SK-N-SH treated with all-trans-retinoic acid at 6 μM for 48 hours (cell line): ENCODE data around the gene SLC22A3.

Source experiments
- ATAC-seq: fragments of 200-7000 bp; cut with Tn5 transposase; 3 replicates; pipeline ENCODE4 v1.9.1; 2020; ENCODE audit warnings: mild to moderate bottlenecking, moderate library complexity
- ARNTL ChIP-seq: fragments of 450-650 bp; formaldehyde crosslinking; IDR thresholded peaks from 2 replicates; pipeline ENCODE4 v1.5.0; 2020; ENCODE audit warnings: low read depth, mild to moderate bottlenecking, moderate library complexity, borderline replicate concordance
- CREB5 ChIP-seq: fragments of 250-450 bp; sonication (Bioruptor Pico); IDR thresholded peaks from 2 replicates; pipeline ENCODE4 v1.5.1; 2020; ENCODE audit warnings: low read depth, mild to moderate bottlenecking, moderate library complexity
- CSDC2 ChIP-seq: fragments of 250-450 bp; sonication (Bioruptor Pico); IDR thresholded peaks from 2 replicates; pipeline ENCODE4 v1.5.0; 2020; ENCODE audit warnings: mild to moderate bottlenecking, moderate library complexity
- GLIS3 ChIP-seq: fragments of 250-450 bp; sonication (Bioruptor Pico); IDR thresholded peaks from 2 replicates; pipeline ENCODE4 v1.5.0; 2020; ENCODE audit warnings: mild to moderate bottlenecking, moderate library complexity
- ISL1 ChIP-seq: fragments of 250-450 bp; sonication (Bioruptor Pico); IDR thresholded peaks from 2 replicates; pipeline ENCODE4 v2.1.2; 2022; ENCODE audit warnings: mild to moderate bottlenecking, moderate library complexity
- OSR1 ChIP-seq: fragments of 250-450 bp; sonication (Bioruptor Pico); IDR thresholded peaks from 2 replicates; pipeline ENCODE4 v1.8.0; 2022; ENCODE audit warnings: moderate library complexity, mild to moderate bottlenecking, inconsistent platforms
- PATZ1 ChIP-seq: fragments of 250-450 bp; sonication (Bioruptor Pico); IDR thresholded peaks from 2 replicates; pipeline ENCODE4 v1.8.0; 2020; ENCODE audit warnings: mild to moderate bottlenecking, moderate library complexity, borderline replicate concordance
- PPARA ChIP-seq: fragments of 250-450 bp; sonication (Bioruptor Pico); IDR thresholded peaks from 2 replicates; pipeline ENCODE4 v1.5.0; 2020; ENCODE audit warnings: mild to moderate bottlenecking, borderline replicate concordance
- RARB ChIP-seq: fragments of 250-450 bp; sonication (Bioruptor Pico); IDR thresholded peaks from 2 replicates; pipeline ENCODE4 v1.8.0; 2021; ENCODE audit warnings: mild to moderate bottlenecking, moderate library complexity
- SNAI2 ChIP-seq: fragments of 250-450 bp; sonication (Bioruptor Pico); IDR thresholded peaks from 2 replicates; pipeline ENCODE4 v1.5.0; 2020; ENCODE audit warnings: mild to moderate bottlenecking, moderate library complexity
- TSHZ2 ChIP-seq: fragments of 250-450 bp; sonication (Bioruptor Pico); IDR thresholded peaks from 2 replicates; pipeline ENCODE4 v1.5.0; 2020; ENCODE audit warnings: mild to moderate bottlenecking, moderate library complexity
- ZC3H10 ChIP-seq: fragments of 250-450 bp; sonication (Bioruptor Pico); IDR thresholded peaks from 2 replicates; pipeline ENCODE4 v1.5.1; 2021; ENCODE audit warnings: mild to moderate bottlenecking, moderate library complexity
- ZFP3 ChIP-seq: fragments of 250-450 bp; sonication (Bioruptor Pico); IDR thresholded peaks from 2 replicates; pipeline ENCODE4 v1.5.0; 2020; ENCODE audit warnings: mild to moderate bottlenecking, moderate library complexity
- ZFP30 ChIP-seq: fragments of 450-650 bp; formaldehyde crosslinking; IDR thresholded peaks from 2 replicates; pipeline ENCODE4 v1.5.0; 2022; ENCODE audit warnings: mild to moderate bottlenecking, moderate library complexity
- ZNF565 ChIP-seq: fragments of 450-650 bp; formaldehyde crosslinking; conservative IDR thresholded peaks from 2 replicates; pipeline ENCODE4 v1.5.0; 2020; ENCODE audit warnings: low read depth, mild to moderate bottlenecking, moderate library complexity
- ZNF70 ChIP-seq: fragments of 450-650 bp; formaldehyde crosslinking; IDR thresholded peaks from 2 replicates; pipeline ENCODE4 v1.5.0; 2020; ENCODE audit warnings: mild to moderate bottlenecking, moderate library complexity
- ZNF8 ChIP-seq: fragments of 450-650 bp; formaldehyde crosslinking; IDR thresholded peaks from 2 replicates; pipeline ENCODE4 v1.5.0; 2020; ENCODE audit warnings: mild to moderate bottlenecking, moderate library complexity
- TF ChIP-seq, protein P1 (sequence below): fragments of 250-450 bp; sonication (Bioruptor Pico); IDR thresholded peaks from 2 replicates; pipeline ENCODE4 v1.8.0; 2021; ENCODE audit warnings: low read depth, mild to moderate bottlenecking, moderate library complexity, borderline replicate concordance

The SLC22A3 gene, protein sequence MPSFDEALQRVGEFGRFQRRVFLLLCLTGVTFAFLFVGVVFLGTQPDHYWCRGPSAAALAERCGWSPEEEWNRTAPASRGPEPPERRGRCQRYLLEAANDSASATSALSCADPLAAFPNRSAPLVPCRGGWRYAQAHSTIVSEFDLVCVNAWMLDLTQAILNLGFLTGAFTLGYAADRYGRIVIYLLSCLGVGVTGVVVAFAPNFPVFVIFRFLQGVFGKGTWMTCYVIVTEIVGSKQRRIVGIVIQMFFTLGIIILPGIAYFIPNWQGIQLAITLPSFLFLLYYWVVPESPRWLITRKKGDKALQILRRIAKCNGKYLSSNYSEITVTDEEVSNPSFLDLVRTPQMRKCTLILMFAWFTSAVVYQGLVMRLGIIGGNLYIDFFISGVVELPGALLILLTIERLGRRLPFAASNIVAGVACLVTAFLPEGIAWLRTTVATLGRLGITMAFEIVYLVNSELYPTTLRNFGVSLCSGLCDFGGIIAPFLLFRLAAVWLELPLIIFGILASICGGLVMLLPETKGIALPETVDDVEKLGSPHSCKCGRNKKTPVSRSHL

GRCh38 chr6:160348223-160349019 lies at the start of gene SLC22A3:
Gene SLC22A3 (plus strand): TSS chr6:160348378. CDS start chr6:160348420, 42 bp downstream.
- ATAC-seq, result no peak; the same call in 2 of the 3 replicates
- TF ChIP-seq OSR1 (CRISPR knock-in tag), result no peak
- no peak for TF ChIP-seq TSHZ2 (CRISPR knock-in tag)
- no peak for TF ChIP-seq CSDC2 (CRISPR knock-in tag)
- TF ChIP-seq ZNF565, result no peak
- no peak for TF ChIP-seq ZNF70
- no peak for TF ChIP-seq ZFP3
- no peak for TF ChIP-seq ZNF8 (CRISPR knock-in tag)
- TF ChIP-seq ZC3H10 (CRISPR knock-in tag), result no peak
- no peak for TF ChIP-seq ISL1
- no peak for TF ChIP-seq PATZ1 (CRISPR knock-in tag)
- TF ChIP-seq, protein P1, sequence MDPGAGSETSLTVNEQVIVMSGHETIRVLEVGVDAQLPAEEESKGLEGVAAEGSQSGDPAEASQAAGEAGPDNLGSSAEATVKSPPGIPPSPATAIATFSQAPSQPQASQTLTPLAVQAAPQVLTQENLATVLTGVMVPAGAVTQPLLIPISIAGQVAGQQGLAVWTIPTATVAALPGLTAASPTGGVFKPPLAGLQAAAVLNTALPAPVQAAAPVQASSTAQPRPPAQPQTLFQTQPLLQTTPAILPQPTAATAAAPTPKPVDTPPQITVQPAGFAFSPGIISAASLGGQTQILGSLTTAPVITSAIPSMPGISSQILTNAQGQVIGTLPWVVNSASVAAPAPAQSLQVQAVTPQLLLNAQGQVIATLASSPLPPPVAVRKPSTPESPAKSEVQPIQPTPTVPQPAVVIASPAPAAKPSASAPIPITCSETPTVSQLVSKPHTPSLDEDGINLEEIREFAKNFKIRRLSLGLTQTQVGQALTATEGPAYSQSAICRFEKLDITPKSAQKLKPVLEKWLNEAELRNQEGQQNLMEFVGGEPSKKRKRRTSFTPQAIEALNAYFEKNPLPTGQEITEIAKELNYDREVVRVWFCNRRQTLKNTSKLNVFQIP (CRISPR knock-in tag), result no peak

GRCh38 chr6:160299559-160299958 lies 48.6 kb upstream of the SLC22A3 start:
- no peak for ATAC-seq
- TF ChIP-seq ZNF8 (CRISPR knock-in tag) (no peak), ZFP3 (no peak), SNAI2 (CRISPR knock-in tag) (no peak), PPARA (CRISPR knock-in tag) (no peak), ZNF70 (no peak), CSDC2 (CRISPR knock-in tag) (no peak), GLIS3 (CRISPR knock-in tag) (no peak), ZC3H10 (CRISPR knock-in tag) (no peak), ISL1 (no peak), ZFP30 (CRISPR knock-in tag) (no peak)

DNA sequence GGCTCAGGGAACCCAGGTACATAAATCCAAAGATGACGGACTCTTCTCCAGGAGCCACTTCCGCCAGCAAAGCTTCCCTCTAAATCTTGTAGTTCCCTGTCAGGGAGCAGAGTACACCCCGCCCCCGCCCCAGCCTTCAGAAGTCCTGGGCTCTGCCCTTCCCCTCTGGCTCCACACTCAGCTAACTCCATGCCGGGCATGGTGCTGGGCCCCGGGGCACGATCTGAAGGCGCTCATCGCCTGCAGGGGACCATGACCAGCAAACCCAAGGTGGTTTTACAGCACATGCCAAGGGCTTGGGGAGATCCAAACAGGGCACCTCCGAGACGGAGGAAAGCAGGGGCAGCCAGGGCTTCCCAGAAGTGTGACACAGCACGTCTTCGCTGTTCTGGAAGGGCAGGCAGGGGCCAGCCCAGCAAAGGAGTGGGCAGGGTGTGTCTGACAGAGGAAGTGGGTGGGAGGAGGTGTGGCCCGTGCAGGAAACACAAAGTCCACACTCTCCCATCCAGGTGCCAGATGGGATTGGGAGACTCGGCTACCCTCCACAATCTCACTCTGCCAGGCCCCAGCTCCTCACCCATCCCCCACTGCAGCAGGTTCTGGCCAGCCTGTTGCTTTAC lies 48.0 kb upstream of the SLC22A3 start:
- ATAC-seq, result no peak
- TF ChIP-seq, protein P1 (CRISPR knock-in tag), result no peak
- no peak for TF ChIP-seq TSHZ2 (CRISPR knock-in tag)
- no peak for TF ChIP-seq SNAI2 (CRISPR knock-in tag)
- no peak for TF ChIP-seq ZC3H10 (CRISPR knock-in tag)
- TF ChIP-seq RARB (CRISPR knock-in tag), result no peak
- TF ChIP-seq ZNF565, result no peak
- no peak for TF ChIP-seq PATZ1 (CRISPR knock-in tag)
- no peak for TF ChIP-seq PPARA (CRISPR knock-in tag)
- TF ChIP-seq ZFP3, result no peak
- no peak for TF ChIP-seq GLIS3 (CRISPR knock-in tag)
- no peak for TF ChIP-seq CREB5 (CRISPR knock-in tag)
- TF ChIP-seq ARNTL (CRISPR knock-in tag), result no peak
- TF ChIP-seq CSDC2 (CRISPR knock-in tag), result no peak
- no peak for TF ChIP-seq OSR1 (CRISPR knock-in tag)
